HG03520 (cell line): ENCODE results near the gene NEK9.
"Not testable (repeated sequence)": the region's sequence is repeated elsewhere in the genome, so short reads cannot be mapped to it uniquely, and the experiment has no call there.

Source experiments
- ATAC-seq: cut with Tn5 transposase; IDR thresholded peaks from one replicate; pipeline ENCODE4 v1.9.1; 2021; ENCODE audit warnings: mild to moderate bottlenecking, moderate library complexity; ENCODE audit not compliant: unreplicated experiment

NEK9 gene

GRCh38 chr14:75126679-75127473 is at the start of gene NEK9:
Gene NEK9 (minus strand): TSS chr14:75127048. CDS start chr14:75126921, 127 bp downstream.
- ATAC-seq, result peak; percentile 81

DNA sequence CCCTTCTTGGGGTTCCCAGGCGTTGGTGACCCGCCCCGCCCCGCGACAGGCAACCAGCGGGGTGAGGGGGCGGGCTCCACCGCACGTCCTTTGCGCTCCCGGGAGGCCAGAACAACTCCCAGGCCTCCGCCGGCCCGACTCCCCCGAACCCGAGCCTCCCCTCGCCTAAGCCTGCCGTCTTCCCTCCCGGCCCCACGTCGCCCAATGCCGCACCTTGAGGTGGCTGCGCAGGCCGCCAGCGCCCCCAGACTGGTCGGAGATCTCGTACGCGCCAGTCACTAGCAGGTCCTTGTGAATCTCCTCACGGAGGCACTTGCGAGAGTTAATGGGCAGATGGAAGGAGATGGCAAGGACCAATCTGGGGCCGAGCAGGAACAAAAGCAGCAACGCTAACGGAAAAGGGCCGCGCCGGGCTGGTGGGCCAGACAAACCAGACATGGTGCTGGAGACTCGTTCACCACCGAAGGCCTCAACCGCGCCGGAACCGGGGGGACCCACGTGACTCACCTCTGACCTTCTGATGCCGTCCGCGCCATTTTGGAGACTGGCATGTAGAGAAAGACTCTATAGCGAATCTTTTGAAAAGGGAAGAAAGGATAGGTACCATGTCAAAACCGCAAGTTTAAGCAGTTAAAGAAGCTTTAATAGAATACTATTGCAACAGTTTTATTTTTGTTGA is 49.4 kb upstream of the NEK9 start, which contains the start of gene TMED10:
TSS of gene TMED10 (minus strand) at position 471 of the 679 bp plus-strand sequence. CDS start at position 438, 33 bp downstream.
- ATAC-seq, result peak; percentile 59

DNA sequence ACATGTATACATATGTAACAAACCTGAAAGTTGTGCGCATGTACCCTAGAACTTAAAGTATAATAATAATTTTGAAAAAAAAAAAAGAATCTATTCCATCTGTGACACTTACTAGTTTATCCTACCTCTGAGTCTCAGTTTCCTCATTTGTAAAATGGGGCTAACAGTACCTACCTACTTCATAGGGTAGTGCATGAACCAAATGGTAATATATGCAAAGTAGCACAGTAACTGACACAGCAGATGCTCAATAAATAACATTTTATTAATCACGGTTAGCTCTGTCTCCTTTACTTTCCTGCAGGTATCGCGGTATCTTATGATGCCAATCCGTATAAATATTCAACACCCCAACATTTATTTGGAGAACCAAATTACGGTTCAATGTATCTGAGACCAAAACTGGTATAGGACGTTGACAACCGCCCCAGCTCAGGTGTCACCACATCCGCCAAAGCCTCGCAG is 48.9 kb upstream of the NEK9 start:
- ATAC-seq, result no peak

DNA sequence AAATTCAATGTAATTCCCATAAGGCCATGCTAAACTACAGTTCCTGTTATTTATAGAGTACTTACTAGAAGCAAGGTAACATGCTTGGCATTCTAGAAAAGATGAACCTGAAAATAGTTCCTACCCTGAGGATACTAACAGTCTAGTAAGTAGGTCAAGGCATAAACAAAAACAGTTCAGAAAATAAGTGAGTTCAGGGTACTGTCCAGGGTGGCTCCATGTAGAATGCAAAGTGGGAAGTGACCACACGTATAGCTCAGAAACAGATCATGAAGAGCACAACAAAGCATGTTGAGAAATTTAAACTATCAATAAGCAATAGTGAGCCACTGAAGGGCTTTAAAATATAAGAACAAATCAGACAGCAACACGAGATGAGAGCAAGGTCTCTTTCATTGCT is 47.2 kb upstream of the NEK9 start:
- no peak for ATAC-seq

DNA sequence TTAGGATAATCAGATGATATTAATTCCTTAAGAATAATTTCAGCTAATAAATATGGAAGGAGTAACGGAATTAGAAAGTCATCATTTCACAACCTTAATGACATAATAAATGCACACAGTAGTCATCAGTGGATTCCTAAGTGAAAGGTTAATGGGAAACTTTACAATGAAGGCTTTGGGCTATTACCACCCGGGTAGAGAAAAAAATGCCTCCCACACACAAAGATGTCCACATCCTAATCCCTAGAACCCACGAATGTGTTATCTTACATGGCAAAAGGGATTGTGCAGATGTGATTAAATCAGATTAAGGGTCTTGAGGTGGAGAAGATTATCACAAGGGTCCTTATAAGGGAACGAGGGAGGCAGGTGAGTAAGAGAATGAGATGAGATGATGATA is 43.9 kb upstream of the NEK9 start:
- ATAC-seq, result no peak

DNA sequence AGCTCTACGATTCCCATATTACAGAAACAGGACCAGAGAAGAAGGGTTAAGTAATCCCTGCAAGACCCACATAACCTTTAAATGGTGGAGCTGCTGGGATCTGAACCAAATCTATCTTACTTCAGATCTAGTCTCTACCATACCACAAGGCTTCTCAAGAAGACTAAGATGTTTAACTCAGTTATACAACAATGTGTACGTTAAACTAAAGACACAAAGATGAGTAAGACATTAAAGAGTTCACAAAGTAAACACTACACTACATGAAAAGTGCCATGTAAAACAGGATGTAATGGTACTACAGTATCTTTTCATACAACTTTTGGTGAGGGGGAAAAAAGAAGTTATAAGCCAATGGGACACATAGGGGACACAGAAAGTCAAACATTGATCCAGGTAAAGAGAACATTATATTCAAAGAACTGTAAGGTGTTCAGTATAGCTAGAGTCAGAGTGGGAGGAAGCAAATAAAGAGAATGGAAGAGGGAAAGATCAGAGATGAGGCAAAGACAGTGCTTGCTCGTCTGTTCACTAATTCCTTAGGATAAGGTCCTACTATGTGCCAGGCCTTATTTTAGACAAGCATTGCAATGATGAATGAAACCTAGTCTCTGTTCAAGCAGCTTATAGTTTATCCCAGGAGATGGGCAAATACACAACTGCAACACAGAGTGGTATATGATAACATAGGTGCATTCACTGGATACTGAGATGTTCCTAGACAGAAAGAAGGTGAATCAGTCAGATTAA is 41.9 kb upstream of the NEK9 start:
- ATAC-seq, result no peak

DNA sequence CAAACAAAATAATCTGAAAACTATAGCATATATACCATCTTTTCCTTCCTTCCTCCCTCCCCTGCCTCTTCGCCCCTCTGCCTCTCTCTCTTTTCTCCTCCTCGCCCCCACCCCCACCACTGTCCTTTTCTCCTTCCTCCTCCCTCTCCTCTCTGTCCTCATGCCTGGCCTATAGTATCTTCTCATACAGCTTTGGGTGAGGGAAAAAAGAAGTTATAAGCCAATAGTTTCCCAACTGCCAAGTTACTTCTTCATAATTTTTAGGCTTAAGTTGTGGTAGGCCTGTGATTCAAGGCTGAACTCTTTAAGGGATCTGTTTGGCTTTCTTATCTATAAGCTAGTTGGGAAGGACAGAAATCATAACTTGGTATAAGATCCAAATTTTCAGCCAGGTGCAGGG is 40.5 kb upstream of the NEK9 start:
- ATAC-seq, result no peak

DNA sequence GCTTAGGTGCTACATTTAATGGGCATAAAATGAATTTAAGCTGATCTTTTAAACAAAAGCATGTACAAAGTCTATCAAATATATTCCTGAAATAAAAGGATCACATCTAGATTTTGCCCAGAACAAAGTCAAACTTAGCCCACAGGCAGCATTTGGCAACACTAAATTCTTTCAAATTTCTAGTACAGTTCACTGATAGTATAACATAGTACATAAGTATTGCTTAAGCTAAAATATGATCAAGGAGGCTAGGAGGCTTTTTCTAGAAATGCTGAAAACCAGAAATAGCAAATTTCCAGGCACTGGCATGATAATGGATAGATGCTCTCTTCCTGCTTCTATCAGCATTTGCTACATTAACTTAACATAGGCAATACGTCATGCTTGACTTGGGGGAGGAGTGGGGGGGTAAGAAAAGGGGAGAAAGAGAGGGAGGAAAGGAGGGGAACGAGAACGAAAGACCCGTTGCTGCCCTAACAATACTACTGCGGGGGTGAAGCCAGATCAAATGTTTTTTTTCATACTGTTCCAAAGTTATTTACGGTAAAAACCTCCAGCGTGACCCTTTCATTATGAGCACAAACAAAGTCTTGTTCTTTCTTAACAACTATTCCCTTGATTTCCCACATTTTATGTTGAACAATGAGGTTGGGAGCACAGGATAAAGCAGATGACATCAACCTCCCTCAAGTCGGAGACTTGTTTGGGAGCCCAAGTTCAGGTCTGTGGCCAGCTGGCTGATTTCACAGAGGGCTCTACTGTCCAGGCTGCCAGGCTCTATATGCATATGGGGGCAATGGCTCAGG is 38.9 kb upstream of the NEK9 start:
- no peak for ATAC-seq

- no peak for ATAC-seq
Observed at GRCh38 chr14:75164809-75165208, 38.0 kb upstream of the NEK9 start.

GRCh38 chr14:75163677-75164076 is 36.8 kb upstream of the NEK9 start:
- no peak for ATAC-seq

DNA sequence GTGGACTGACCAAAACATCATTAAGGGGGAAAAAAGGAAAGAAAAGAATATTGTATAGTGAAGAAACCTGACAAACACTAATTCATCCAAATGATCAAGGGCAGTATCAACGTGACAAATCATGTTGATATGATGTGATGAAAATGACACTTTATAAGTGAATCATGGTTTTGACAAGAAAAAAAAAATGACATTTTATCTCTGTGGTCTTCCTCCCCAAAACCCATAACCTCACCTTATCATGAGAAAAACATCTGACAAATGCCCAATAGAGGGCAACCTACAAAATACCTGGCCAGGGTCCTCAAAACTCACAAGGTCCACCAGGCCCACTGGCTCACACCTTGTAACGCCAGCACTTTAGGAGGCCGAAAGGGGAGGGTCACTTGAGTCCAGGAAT is 35.8 kb upstream of the NEK9 start:
- no peak for ATAC-seq

DNA sequence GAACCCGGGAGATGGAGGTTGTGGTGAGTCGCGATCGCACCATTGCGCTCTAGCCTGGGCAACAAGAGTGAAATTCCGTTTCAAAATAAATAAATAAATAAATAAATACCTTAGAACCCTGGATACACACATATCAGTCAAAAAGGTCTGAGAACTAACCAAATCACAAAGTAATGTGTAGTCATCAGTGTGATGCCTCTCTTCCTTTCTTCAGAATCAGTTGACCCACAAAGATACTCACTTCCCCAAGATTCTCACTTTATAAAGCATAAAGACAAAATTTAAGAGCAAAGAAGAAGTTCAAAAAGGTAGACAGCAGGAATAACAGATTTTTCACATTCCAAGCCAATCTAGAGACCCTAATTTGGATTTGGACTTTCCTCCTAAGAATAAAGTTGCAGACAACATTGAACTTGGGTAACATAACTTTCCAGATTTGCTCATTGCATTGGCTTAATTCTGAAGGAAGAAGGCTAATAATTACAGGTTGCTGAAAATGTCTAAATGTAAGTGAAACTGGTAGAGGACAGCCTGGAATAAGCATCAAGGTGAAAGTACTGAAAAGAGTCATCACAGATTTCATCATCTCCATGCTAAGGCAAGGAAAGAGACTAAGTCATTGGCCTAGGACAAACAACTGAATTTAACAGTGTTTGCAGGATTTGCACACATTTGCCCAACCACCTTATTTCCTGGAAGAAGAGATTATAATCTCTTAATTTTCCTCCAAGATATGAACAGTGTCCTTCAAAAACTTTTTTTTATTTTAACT is 32.2 kb upstream of the NEK9 start:
- ATAC-seq, result no peak

DNA sequence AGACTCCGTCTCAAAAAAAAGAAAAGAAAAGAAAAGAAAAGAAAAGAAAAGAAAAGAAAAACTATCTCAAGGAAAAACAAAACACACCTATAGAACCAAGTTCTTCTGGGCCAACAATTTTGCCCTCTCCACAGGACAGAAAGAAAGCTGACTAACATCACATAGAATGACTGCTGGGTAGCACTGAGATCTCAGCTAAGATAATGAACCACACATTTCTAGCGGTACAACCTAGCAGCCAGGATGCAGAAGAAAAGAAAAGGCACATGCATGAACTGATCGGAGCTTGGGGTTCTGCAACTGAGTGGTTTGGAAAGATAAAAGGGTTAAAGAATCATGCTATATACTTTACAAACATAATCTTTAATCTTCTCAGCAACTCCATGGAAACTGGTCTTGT is 30.1 kb upstream of the NEK9 start:
- no peak for ATAC-seq

GRCh38 chr14:75156111-75156510 is 29.3 kb upstream of the NEK9 start:
- no peak for ATAC-seq

DNA sequence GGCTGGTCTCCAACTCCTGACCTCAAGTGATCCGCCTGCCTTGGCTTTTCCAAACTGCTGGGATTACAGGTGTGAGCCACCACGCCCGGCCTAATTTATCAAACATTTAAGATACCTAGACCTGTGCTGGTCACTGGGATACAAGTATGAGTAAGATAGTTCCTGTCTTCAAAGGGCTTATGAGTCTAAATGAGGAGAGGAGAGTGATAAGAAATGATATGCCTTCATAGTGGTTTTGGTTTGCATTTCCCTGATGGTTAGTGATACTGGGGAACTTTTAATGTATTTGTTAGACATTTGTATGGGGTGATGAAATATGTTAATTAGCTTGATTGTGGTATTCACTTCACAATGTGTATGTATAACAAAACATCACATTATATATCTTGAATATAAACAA is 28.3 kb upstream of the NEK9 start:
- no peak for ATAC-seq

- ATAC-seq, result no peak
Observed at GRCh38 chr14:75153295-75153694, 26.4 kb upstream of the NEK9 start.

GRCh38 chr14:75151851-75152250 is 25.0 kb upstream of the NEK9 start:
- no peak for ATAC-seq

DNA sequence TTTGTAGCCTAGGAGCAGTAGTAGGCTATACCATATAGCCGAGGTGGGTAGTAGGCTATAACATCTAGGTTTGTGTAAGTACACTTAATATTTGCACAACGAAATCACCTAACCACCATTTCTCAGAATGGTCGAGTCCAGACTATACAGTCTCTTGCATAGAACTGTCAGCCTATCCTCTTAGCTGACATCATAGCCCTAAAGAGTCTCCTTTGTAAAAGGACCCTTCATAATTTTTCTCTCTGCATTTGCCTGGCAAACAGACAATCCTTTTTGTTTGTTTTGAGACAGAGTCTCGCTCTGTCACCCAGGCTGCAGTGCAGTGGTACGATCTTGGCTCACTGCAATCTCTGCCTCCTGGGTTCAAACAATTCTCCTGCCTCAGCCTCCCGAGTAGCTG is 23.8 kb upstream of the NEK9 start:
- ATAC-seq, result not testable (repeated sequence)

GRCh38 chr14:75150150-75150549 is 23.3 kb upstream of the NEK9 start:
- no peak for ATAC-seq
